Measurements from ENCODE around the gene PKP4.

- TF ChIP-seq POLR2AphosphoS5 (IDR thresholded peaks at IDR 0.05; ENCODE audit: low read depth, low read length) (no peak), SIN3A (IDR thresholded peaks at IDR 0.05; ENCODE audit: borderline replicate concordance, insufficient read depth, low read length) (no peak), TAF1 (IDR thresholded peaks at IDR 0.05; ENCODE audit: borderline replicate concordance, insufficient read depth, low read length) (no peak), REST (IDR thresholded peaks at IDR 0.05; ENCODE audit: insufficient read depth in 1 of 2, low read depth in 2 of 2, low read length in 2 of 2) (no peak), FOXP2 (optimal IDR thresholded peaks at IDR 0.05; ENCODE audit: borderline replicate concordance, extremely low read depth, extremely low read length, insufficient read depth) (no peak)
Measured at GRCh38 chr2:158577141-158577540, 120.4 kb downstream of the PKP4 start.
